Measurements from ENCODE around the gene FGF9. TPM values are rescaled to one million over a fixed set of nuclear protein-coding genes. Genes with fewer than 3 reads are reported as not detected.

FGF9 gene
- total RNA-seq, 1 experiment from 2014 or later: 1.5 TPM

DNA sequence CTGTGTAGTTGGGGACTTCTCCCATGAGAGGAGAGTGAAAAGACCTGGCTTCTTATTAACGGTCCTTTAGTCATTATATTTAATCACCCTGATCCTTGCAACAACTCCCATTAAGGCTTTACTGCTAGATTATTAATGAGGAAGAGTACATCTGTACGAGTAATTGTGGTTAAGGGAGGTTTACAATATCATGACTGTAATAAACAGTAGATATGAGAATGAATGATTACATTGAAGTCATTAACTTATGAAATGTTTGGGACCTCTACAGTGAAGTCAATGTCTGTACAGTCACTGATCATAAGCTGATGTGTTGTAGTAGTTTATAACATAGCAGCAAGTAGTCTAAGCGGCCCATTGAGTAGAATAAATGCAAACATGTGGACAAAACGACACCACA is 24.7 kb downstream of the FGF9 start:
- H4K20me1 ChIP-seq (ENCODE audit: insufficient read depth): no peaks in the 10 kb centered on the region; the same call in 1 of the 2 replicates
- H3K27ac ChIP-seq (ENCODE audit: low read depth, low read length): no peak overlapping the region
- H3K27me3 ChIP-seq (ENCODE audit: insufficient read depth, low read length): no peaks in the 10 kb centered on the region
- ATAC-seq (no peak), DNase-seq (ENCODE audit: low read depth, low spot score) (no peak)
- H2AFZ ChIP-seq (ENCODE audit: low read depth, low read length, poor library complexity, severe bottlenecking): no peak overlapping the region
- no peak overlapping the region for H3K4me2 ChIP-seq (ENCODE audit: low read length)
- H3K36me3 ChIP-seq (ENCODE audit: control insufficient read depth in 1 of 2, insufficient read depth in 2 of 2, low read length in 2 of 2): no peaks in the 10 kb centered on the region
- intact Hi-C loops (cut with micrococcal nuclease): no loop called here
- H3K4me1 ChIP-seq (ENCODE audit: control insufficient read depth in 1 of 2, insufficient read depth in 2 of 2, low read length in 2 of 2): no peaks in the 10 kb centered on the region
- TF ChIP-seq, protein P1, sequence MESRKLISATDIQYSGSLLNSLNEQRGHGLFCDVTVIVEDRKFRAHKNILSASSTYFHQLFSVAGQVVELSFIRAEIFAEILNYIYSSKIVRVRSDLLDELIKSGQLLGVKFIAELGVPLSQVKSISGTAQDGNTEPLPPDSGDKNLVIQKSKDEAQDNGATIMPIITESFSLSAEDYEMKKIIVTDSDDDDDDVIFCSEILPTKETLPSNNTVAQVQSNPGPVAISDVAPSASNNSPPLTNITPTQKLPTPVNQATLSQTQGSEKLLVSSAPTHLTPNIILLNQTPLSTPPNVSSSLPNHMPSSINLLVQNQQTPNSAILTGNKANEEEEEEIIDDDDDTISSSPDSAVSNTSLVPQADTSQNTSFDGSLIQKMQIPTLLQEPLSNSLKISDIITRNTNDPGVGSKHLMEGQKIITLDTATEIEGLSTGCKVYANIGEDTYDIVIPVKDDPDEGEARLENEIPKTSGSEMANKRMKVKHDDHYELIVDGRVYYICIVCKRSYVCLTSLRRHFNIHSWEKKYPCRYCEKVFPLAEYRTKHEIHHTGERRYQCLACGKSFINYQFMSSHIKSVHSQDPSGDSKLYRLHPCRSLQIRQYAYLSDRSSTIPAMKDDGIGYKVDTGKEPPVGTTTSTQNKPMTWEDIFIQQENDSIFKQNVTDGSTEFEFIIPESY (IDR thresholded peaks at IDR 0.05; ENCODE audit: extremely low read depth, insufficient replicate concordance, low read length): no peak
- TF ChIP-seq POLR2A (IDR thresholded peaks at IDR 0.05; ENCODE audit: borderline replicate concordance, extremely low read depth, insufficient read depth, insufficient read length): no peak
- no peak overlapping the region for H3K9ac ChIP-seq (ENCODE audit: low read length)
- H3K9me2 ChIP-seq (ENCODE audit: insufficient read depth): no peaks in the 10 kb centered on the region
- ChIA-PET RAD21 (ENCODE audit: low non-redundant PET in 1 of 2, low total read pairs in 2 of 2, uncharacterized antibody in 2 of 2, unreplicated experiment in 2 of 2) (no interaction called here), CTCF (no interaction called here), POLR2A (no interaction called here)
- no peaks in the 10 kb centered on the region for H3K79me2 ChIP-seq (ENCODE audit: insufficient read depth, low read length)
- no peak overlapping the region for H3K4me3 ChIP-seq (replicated peaks in 1 of 2; ENCODE audit: low read depth in 1 of 2, low read length in 2 of 2)
- BruUV-seq (replicated peaks): no TSS peak
- H3K9me3 ChIP-seq (ENCODE audit: control insufficient read depth in 1 of 2, insufficient read depth in 1 of 2, low read depth in 1 of 2, low read length in 2 of 2): no peaks in the 10 kb centered on the region

DNA sequence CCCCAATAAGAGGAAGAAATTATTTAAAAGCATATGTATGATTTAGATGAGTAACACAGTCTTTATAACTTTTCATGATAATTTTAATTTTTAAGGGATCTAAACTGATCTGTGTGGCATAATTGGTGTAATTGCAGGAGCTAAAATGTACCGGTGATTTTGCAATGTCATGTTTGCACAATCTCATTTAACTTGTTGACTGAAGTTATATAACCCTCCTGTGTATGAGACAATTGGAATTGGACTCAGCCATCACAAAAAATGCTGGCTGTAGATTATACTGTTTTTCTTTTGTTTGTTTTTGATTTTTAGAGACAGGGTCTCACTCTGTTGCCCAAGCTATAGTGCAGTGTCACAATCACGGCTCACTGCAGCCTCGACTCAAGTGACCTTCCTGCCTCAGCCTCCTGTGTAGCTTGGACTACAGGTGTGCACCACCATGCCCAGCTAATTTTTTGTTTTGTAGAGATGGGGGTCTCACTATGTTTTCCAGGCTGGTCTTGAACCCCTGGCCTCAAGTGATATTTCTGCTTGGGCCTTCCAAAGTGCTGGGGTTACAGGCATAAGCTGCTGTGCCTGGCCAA is 26.1 kb downstream of the FGF9 start:
- ChIA-PET CTCF (no interaction called here), RAD21 (ENCODE audit: low non-redundant PET in 1 of 2, low total read pairs in 2 of 2, uncharacterized antibody in 2 of 2, unreplicated experiment in 2 of 2) (no interaction called here), POLR2A (no interaction called here)
- TF ChIP-seq SP1 (IDR thresholded peaks at IDR 0.05; ENCODE audit: low read depth) (no peak), SIN3A (IDR thresholded peaks at IDR 0.05; ENCODE audit: low read depth) (no peak), ZNF274 (IDR thresholded peaks at IDR 0.05; ENCODE audit: low read depth, low read length) (no peak), SRF (IDR thresholded peaks at IDR 0.05; ENCODE audit: low read depth) (no peak), POLR2A (IDR thresholded peaks at IDR 0.05; ENCODE audit: borderline replicate concordance, extremely low read depth, insufficient read depth, insufficient read length) (no peak), FOSL1 (IDR thresholded peaks at IDR 0.05; ENCODE audit: low read depth) (no peak), ELF1 (IDR thresholded peaks at IDR 0.05; ENCODE audit: borderline replicate concordance, low read depth) (no peak), EGR1 (IDR thresholded peaks at IDR 0.05; ENCODE audit: low read depth) (no peak), CEBPB (IDR thresholded peaks at IDR 0.05; ENCODE audit: low read depth) (no peak), JUND (IDR thresholded peaks at IDR 0.05) (no peak), RAD21 (IDR thresholded peaks at IDR 0.05; ENCODE audit: low read depth) (no peak), EZH2phosphoT487 (IDR thresholded peaks at IDR 0.05; ENCODE audit: borderline replicate concordance) (no peak), YY1 (IDR thresholded peaks at IDR 0.05; ENCODE audit: extremely low read depth, insufficient replicate concordance, low read depth, low read length) (no peak), TCF7L2 (IDR thresholded peaks at IDR 0.05; ENCODE audit: borderline replicate concordance, extremely low read depth, insufficient read depth, insufficient read length) (no peak), CBX3 (IDR thresholded peaks at IDR 0.05; ENCODE audit: low read depth) (no peak), ZFX (IDR thresholded peaks at IDR 0.05) (no peak)
- TF ChIP-seq, protein P2, sequence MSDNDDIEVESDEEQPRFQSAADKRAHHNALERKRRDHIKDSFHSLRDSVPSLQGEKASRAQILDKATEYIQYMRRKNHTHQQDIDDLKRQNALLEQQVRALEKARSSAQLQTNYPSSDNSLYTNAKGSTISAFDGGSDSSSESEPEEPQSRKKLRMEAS (IDR thresholded peaks at IDR 0.05): no peak
- TF ChIP-seq, protein P1 (IDR thresholded peaks at IDR 0.05; ENCODE audit: extremely low read depth, insufficient replicate concordance, low read length): no peak
- Histone ChIP-seq H3K27me3 (ENCODE audit: insufficient read depth, low read length) (no peaks in the 10 kb centered on the region), H4K20me1 (ENCODE audit: insufficient read depth) (no peaks in the 10 kb centered on the region), H3K9me3 (ENCODE audit: control insufficient read depth in 1 of 2, insufficient read depth in 1 of 2, low read depth in 1 of 2, low read length in 2 of 2) (no peaks in the 10 kb centered on the region), H3K27ac (ENCODE audit: low read depth, low read length) (no peak overlapping the region), H3K9ac (ENCODE audit: low read length) (no peak overlapping the region), H3K4me3 (replicated peaks in 1 of 2; ENCODE audit: low read depth in 1 of 2, low read length in 2 of 2) (no peak overlapping the region), H3K4me1 (ENCODE audit: control insufficient read depth in 1 of 2, insufficient read depth in 2 of 2, low read length in 2 of 2) (no peaks in the 10 kb centered on the region), H3K9me2 (ENCODE audit: insufficient read depth) (no peaks in the 10 kb centered on the region), H3K79me2 (ENCODE audit: insufficient read depth, low read length) (no peaks in the 10 kb centered on the region), H2AFZ (ENCODE audit: low read depth, low read length, poor library complexity, severe bottlenecking) (no peak overlapping the region), H3K4me2 (ENCODE audit: low read length) (no peak overlapping the region), H3K36me3 (ENCODE audit: control insufficient read depth in 1 of 2, insufficient read depth in 2 of 2, low read length in 2 of 2) (no peaks in the 10 kb centered on the region)
- intact Hi-C loops (cut with micrococcal nuclease): no loop called here
- DNase-seq (ENCODE audit: low read depth, low spot score): no peak
- no TSS peak for BruUV-seq (replicated peaks)
- no peak for ATAC-seq
